OCI-LY1 (cell line): ENCODE results near the gene FGF14.

Experiments used
- EZH2 ChIP-seq: fragments of 200-600 bp; sonication (generic), shearing (Covaris generic); IDR thresholded peaks from 2 replicates; pipeline ENCODE4 v1.8.0; 2017; ENCODE audit warnings: borderline replicate concordance, mixed run types, mild to moderate bottlenecking, antibody characterized with exemption, low read length, moderate library complexity, mixed read lengths
- TF ChIP-seq, protein P1 (sequence below): fragments of 200-600 bp; sonication (generic), shearing (Covaris generic); IDR thresholded peaks from 2 replicates; pipeline ENCODE4 v1.5.1; 2017; ENCODE audit warnings: mild to moderate bottlenecking, antibody characterized with exemption, low read length, moderate library complexity, mixed read lengths

DNA sequence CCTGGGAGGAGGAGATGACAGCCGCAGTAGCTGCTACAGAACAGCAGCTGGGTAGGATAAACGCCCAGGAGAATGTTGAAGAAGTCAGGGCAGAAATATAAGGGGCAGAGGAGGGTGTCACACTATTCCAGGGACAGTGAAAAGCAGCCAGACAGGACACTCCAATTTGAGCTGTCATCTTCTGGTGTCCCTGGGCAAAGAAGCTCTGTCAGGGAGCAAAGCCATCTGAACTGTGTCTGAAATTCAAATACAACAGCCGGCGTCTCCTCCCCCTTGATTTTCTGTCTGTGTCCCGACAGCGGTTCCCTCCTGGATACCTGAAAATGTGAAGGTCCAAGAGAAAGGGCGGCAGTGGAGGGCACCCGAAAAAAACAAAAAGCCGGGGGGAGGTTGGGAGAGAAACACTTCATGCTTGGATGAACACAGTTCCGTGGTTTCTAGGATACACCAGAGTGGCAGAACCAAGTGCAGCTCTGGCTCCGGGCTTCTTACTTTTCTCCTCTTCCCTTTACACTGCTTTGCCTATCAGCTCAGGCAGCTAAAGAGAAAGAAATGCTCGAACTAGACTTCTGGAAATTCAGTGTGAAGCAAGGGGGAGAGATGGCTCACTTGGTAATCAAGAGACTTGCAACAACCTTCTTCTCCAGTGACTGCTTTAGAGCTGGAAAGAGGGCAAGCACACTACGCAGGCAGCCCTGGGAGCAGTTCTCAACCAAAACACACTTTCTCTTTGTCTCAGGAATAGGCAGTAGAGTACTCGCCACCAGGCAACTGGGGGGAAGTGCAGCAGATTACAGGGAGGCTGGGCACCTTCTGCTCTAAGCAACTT, 483.8 kb downstream of the FGF14 start:
- TF ChIP-seq EZH2, result no peak
- TF ChIP-seq, protein P1, sequence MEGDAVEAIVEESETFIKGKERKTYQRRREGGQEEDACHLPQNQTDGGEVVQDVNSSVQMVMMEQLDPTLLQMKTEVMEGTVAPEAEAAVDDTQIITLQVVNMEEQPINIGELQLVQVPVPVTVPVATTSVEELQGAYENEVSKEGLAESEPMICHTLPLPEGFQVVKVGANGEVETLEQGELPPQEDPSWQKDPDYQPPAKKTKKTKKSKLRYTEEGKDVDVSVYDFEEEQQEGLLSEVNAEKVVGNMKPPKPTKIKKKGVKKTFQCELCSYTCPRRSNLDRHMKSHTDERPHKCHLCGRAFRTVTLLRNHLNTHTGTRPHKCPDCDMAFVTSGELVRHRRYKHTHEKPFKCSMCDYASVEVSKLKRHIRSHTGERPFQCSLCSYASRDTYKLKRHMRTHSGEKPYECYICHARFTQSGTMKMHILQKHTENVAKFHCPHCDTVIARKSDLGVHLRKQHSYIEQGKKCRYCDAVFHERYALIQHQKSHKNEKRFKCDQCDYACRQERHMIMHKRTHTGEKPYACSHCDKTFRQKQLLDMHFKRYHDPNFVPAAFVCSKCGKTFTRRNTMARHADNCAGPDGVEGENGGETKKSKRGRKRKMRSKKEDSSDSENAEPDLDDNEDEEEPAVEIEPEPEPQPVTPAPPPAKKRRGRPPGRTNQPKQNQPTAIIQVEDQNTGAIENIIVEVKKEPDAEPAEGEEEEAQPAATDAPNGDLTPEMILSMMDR, result no peak
